Prostate gland (tissue), 2 donors: Measurements from ENCODE around the gene ATP8B2.

Experiments used
- CTCF ChIP-seq, 4 experiments: fragments of 200-600 bp in 2 of 4; fragments of 450-650 bp in 2 of 4; sonication (generic) in 2 of 4; IDR thresholded peaks; 1 replicate in 3 of 4; 2 replicates in 1 of 4; pipeline ENCODE4 v1.5.1; 2016 to 2019; ENCODE audit warnings: antibody characterized with exemption in 4 of 4, mild to moderate bottlenecking in 2 of 4, moderate library complexity in 2 of 4
- POLR2AphosphoS5 ChIP-seq: sonication (generic); formaldehyde crosslinking; IDR thresholded peaks from one replicate; pipeline ENCODE4 v1.6.1; 2017; ENCODE audit warnings: antibody characterized with exemption

GRCh38 chr1:154328318-154329151, 3.2 kb downstream of the ATP8B2 start:
- TF ChIP-seq CTCF (IDR thresholded peaks at IDR 0.05) (peak in 1 of 4 experiments; percentile 13), POLR2AphosphoS5 (peak; percentile 71)
